H1 (cell line): ENCODE results near the gene CCNL2. TPM values are rescaled to one million over a fixed set of nuclear protein-coding genes. Genes with fewer than 3 reads are reported as not detected.

Experiments
- ASH2L ChIP-seq: fragments of 200-600, 300-600 bp; sonication (generic); IDR thresholded peaks from one replicate; pipeline ENCODE4 v1.7.1; 2017; ENCODE audit warnings: low read length
- BRCA1 ChIP-seq: IDR thresholded peaks from 2 replicates; pipeline ENCODE4 v1.6.1; 2012; ENCODE audit warnings: low read depth, low read length, improper control_type of control experiment
- CHD7 ChIP-seq: fragments of 300-600 bp; sonication (generic); IDR thresholded peaks from 2 replicates; pipeline ENCODE4 v1.7.1; 2012; ENCODE audit warnings: low read length, moderate library complexity, mild to moderate bottlenecking, inconsistent platforms; ENCODE audit not compliant: insufficient replicate concordance
- EGR1 ChIP-seq: IDR thresholded peaks from 2 replicates; pipeline ENCODE4 v1.6.1; 2011; ENCODE audit warnings: low read depth, low read length, borderline replicate concordance
- FOSL1 ChIP-seq: IDR thresholded peaks from 2 replicates; pipeline ENCODE4 v1.6.1; 2011; ENCODE audit warnings: mild to moderate bottlenecking, low read depth, low read length, moderate library complexity; ENCODE audit not compliant: insufficient read depth
- HDAC6 ChIP-seq: IDR thresholded peaks from one replicate; pipeline ENCODE4 v1.7.1; 2012; ENCODE audit warnings: low read depth, mild to moderate bottlenecking, inconsistent platforms, low read length, moderate library complexity
- PHF8 ChIP-seq: fragments of 200-600 bp; sonication (generic); conservative IDR thresholded peaks from 2 replicates; pipeline ENCODE4 v1.7.1; 2012; ENCODE audit warnings: low read depth, mild to moderate bottlenecking, inconsistent platforms, low read length, moderate library complexity
- RFX5 ChIP-seq: IDR thresholded peaks from 2 replicates; pipeline ENCODE4 v1.6.1; 2011; ENCODE audit warnings: low read depth, low read length, improper control_type of control experiment, borderline replicate concordance
- RXRA ChIP-seq: IDR thresholded peaks from 2 replicates; pipeline ENCODE4 v1.6.1; 2011; ENCODE audit warnings: low read depth, mild to moderate bottlenecking, low read length, moderate library complexity; ENCODE audit not compliant: insufficient read depth
- SAP30 ChIP-seq: fragments of 300-600 bp; sonication (generic); IDR thresholded peaks from 2 replicates; pipeline ENCODE4 v1.7.1; 2012; ENCODE audit warnings: low read length, moderate library complexity, mild to moderate bottlenecking, inconsistent platforms; ENCODE audit not compliant: insufficient read depth, insufficient replicate concordance
- SP4 ChIP-seq: IDR thresholded peaks from 2 replicates; pipeline ENCODE4 v1.6.1; 2012; ENCODE audit warnings: low read length, inconsistent platforms
- polyA plus RNA-seq, 7 experiments: library from polyadenylated mRNA; depleted of rRNA in 3 of 7; stranded (reverse) in 5 of 7; unstranded in 2 of 7; fragments of >200 nt in 5 of 7; fragments of 200-250 nt in 2 of 7; gene quantifications; 1 replicate in 5 of 7; 2 replicates in 1 of 7; 4 replicates in 1 of 7; pipeline versions ENCODE4 v1.2.1 to v1.2.3, GENCODE V29; 2011 to 2013; ENCODE audit warnings: missing spikeins in 2 of 7, mixed read lengths in 2 of 7
- total RNA-seq: library from RNA; stranded (reverse); fragmentation: NEBNext Ultra II Directional; extraction: Animal tissue kit (Norgen Biotek cat#: 25700); gene quantifications from 2 replicates; pipeline ENCODE4 v1.2.1, GENCODE V29; 2021

The CCNL2 gene
- total and polyA plus RNA-seq, 2 of the 8 experiments (the other 6 are each of a cell fraction or from before 2014, with no cell fraction given), result 79.8 to 120 TPM

DNA sequence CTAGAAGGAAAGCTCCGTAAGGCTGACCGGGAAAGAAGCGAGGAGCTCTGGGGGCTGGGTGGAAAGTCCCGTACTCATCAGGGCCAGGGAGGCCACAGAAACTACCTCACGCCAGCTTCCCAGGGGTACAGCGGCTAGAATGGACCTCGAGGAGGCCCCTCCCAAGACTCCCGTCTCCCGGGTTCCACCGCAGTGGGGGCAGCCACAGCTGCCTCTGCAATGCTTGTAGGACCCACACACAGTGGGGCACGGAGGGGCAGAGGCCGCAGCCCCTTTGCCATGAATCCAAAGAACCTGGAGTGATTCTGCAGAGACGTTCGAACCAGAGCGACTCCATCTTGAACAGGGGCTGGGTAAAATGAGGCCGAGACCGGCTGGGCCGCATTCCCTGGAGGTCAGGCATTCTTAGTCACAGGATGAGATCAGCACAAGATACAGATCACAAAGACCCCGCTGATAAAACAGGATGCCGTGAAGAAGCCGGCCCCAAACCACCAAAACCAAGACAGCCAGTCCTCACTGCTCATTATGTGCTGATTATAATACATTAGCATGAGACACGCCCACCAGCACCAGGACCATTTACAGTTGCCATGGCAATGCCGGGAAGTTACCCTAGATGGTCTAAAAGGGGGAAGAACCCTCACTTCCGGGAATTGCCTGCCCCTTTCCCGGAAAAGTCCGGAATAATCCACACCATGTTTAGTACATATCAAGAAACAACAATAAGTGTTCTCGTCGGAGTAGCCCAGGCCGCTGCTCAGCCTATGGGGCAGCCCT lies 23.5 kb upstream of the CCNL2 start (continued):
- TF ChIP-seq CHD7, result no peak
- TF ChIP-seq EGR1, result no peak
- no peak for TF ChIP-seq HDAC6
- no peak for TF ChIP-seq RXRA
- no peak for TF ChIP-seq RFX5
- no peak for TF ChIP-seq PHF8
- TF ChIP-seq BRCA1, result no peak
- TF ChIP-seq ASH2L, result peak; percentile 28
- no peak for TF ChIP-seq SP4
- TF ChIP-seq FOSL1, result no peak
- TF ChIP-seq SAP30, result no peak
